GM06990 (cell line): Measurements from ENCODE around the gene HS1BP3.

ENCODE experiments used
- DNase-seq: peaks from one replicate; pipeline ENCODE4 v3.0.0-alpha.2; 2011; ENCODE audit not compliant: insufficient read length; ENCODE audit errors: extremely low read depth
- H3K27me3 ChIP-seq: replicated peaks from 2 replicates; pipeline ENCODE4 v1.6.0; 2011; ENCODE audit warnings: low read length; ENCODE audit not compliant: control insufficient read depth, insufficient read depth
- H3K36me3 ChIP-seq: 2 replicates; pipeline ENCODE4 v1.5.1; 2011; ENCODE audit warnings: low read length; ENCODE audit not compliant: control insufficient read depth, insufficient read depth
- H3K4me3 ChIP-seq: replicated peaks from 2 replicates; pipeline ENCODE4 v1.5.1; 2011; ENCODE audit warnings: low read depth, mild to moderate bottlenecking, control low read depth, low read length
- TF ChIP-seq, protein P1 (sequence below): IDR thresholded peaks from 2 replicates; pipeline ENCODE4 v1.5.1; 2011; ENCODE audit warnings: low read length, control low read depth, mild to moderate bottlenecking, inconsistent platforms; ENCODE audit not compliant: insufficient read depth, poor library complexity, severe bottlenecking

Gene HS1BP3

DNA sequence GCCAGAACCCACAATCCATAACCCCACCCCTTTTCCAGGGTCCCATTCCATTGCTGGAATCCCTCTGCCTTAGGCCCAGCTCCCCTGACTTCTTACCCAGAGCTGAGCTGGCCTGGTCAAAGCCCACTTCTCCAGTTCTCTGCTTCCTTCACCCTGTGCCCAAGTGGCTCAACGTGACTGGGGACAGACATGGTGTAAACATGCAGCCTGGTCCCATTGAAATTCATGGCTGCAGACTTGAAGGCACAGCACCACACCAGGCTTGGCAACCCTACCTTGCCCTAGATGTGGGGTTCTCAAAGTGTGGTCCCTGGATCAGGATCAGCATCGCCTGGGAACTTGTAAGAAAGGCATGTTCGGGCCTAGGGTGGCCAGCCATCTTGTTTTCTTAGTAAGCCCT lies 3.7 kb downstream of the HS1BP3 start:
- no peak for DNase-seq
- no peak overlapping the region for H3K4me3 ChIP-seq
- no peaks in the 10 kb centered on the region for H3K27me3 ChIP-seq
- TF ChIP-seq, protein P1, sequence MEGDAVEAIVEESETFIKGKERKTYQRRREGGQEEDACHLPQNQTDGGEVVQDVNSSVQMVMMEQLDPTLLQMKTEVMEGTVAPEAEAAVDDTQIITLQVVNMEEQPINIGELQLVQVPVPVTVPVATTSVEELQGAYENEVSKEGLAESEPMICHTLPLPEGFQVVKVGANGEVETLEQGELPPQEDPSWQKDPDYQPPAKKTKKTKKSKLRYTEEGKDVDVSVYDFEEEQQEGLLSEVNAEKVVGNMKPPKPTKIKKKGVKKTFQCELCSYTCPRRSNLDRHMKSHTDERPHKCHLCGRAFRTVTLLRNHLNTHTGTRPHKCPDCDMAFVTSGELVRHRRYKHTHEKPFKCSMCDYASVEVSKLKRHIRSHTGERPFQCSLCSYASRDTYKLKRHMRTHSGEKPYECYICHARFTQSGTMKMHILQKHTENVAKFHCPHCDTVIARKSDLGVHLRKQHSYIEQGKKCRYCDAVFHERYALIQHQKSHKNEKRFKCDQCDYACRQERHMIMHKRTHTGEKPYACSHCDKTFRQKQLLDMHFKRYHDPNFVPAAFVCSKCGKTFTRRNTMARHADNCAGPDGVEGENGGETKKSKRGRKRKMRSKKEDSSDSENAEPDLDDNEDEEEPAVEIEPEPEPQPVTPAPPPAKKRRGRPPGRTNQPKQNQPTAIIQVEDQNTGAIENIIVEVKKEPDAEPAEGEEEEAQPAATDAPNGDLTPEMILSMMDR, result no peak
- no peaks in the 10 kb centered on the region; the same call in 1 of the 2 replicates for H3K36me3 ChIP-seq

DNA sequence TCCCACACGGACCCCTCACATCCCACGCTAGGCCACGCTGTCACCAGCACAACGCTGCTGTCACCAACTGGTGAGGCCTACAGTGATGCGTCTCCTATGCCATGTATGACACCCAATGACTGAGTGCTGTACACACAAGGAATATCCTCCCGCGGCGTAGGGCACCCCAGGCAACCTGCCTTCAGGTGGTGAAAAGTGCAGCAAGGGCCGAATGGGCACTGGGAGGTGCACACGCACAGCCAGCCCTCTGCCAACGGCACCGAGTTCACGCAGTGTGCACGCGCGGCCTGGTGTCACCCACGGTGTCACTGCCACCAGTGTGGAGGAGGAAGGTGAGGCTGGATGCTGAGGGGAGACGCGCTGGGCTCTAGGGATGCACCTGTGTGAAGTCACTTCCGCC lies 4.5 kb downstream of the HS1BP3 start:
- no peaks in the 10 kb centered on the region for H3K27me3 ChIP-seq
- DNase-seq, result no peak
- no peak overlapping the region for H3K4me3 ChIP-seq
- no peaks in the 10 kb centered on the region; the same call in none of the 2 replicates for H3K36me3 ChIP-seq
- TF ChIP-seq, protein P1, result no peak

DNA sequence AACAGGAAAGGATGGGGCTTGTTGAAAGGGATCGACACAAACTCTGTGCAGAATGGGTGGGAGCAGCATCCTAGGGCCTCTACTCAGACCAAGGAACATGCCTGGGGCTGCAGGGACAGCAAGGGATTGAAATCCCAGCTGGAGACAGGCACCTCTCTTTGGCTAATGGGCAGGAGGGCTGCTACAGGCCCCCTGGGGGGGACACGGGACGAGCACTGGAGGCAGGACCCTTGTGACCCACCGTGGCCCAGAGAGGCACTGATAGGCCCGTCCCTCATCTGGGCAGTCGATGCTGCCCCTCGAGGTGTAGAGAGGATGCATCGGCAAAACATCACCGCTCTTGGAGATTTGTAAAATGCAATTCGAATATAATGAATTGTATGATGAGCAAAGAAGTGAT lies 5.1 kb downstream of the HS1BP3 start:
- TF ChIP-seq, protein P1, result no peak

DNA sequence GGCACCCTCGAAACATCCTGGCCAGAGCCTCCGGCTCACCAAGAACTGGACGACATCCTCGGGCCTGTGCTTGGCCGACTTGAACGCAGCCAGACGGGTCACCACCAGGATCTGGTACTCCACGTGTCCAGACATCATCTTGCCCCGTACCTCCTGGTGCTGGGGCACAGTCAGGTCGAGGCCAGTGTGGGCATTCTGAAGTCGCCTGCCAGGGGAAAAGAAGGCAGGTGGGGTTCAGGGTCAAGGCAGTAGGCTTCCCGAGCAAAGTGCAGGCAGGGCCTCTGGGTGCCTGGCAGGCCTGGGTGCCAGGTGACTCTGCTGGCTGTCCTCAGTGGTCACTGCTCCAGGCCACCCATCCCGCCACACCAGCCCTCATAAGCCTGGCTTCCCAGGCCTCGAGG lies 5.6 kb downstream of the HS1BP3 start:
- Histone ChIP-seq H3K36me3 (no peaks in the 10 kb centered on the region; the same call in none of the 2 replicates), H3K4me3 (no peak overlapping the region), H3K27me3 (no peaks in the 10 kb centered on the region)
- no peak for DNase-seq
- TF ChIP-seq, protein P1, result no peak

More for the DNA sequence above, 5.1 kb downstream of the HS1BP3 start:
- Histone ChIP-seq H3K36me3 (no peaks in the 10 kb centered on the region; the same call in none of the 2 replicates), H3K4me3 (no peak overlapping the region), H3K27me3 (no peaks in the 10 kb centered on the region)
- DNase-seq, result no peak

DNA sequence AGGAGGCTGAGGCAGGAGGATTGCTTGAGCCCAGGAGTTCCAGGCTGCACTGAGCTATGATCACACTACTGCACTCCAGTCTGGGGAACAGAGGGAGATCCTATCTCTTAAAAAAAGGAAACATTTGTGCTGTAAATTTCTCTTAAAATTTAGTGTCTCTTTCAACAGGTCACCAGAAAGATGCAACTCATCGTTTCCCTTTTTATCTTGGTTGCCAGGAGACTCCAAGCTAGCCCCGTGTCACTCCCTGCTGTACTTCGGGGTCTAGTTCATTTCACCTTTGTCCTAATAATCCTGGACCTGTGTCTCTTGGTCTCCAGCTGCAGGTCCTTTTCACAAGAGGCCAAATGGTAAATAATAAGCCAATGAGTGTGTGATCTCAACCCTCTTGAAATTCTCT lies 7.1 kb downstream of the HS1BP3 start:
- H3K36me3 ChIP-seq, result peaks cover 1% of the 10 kb centered on the region

DNA sequence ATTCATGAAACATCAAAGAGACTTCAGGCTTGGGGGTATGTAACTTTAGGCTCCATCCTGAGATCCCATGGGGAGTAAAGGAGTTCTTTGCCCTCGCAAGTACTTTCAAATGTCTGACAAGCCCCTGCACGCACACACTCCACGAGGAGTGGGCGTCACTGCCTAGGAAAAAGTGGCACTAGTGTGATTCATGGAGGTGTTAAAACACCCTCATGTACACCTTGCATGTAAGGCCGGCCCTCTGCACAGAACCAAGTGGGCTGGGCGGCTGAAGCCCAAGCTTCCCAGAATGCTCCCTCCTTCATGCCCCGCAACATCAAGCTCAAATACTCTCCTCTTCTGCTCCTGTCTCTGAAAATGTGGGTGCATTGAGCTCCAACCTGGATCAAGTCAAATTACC lies 7.8 kb downstream of the HS1BP3 start:
- TF ChIP-seq, protein P1, result no peak
- no peak for DNase-seq
- Histone ChIP-seq H3K4me3 (no peak overlapping the region), H3K27me3 (no peaks in the 10 kb centered on the region), H3K36me3 (peaks cover 2% of the 10 kb centered on the region)

More for the DNA sequence above, 7.1 kb downstream of the HS1BP3 start:
- Histone ChIP-seq H3K27me3 (no peaks in the 10 kb centered on the region), H3K4me3 (no peak overlapping the region)
- TF ChIP-seq, protein P1, result no peak
- DNase-seq, result no peak
